IPS-NIHi7 (cell line): Measurements from ENCODE around the gene RNASEH2B.
A peak's percentile ranks its signal among the peaks of the same experiment; 100 is the strongest.

Source experiments
- DNase-seq: peaks from one replicate; pipeline ENCODE4 v3.0.0; 2012; ENCODE audit warnings: mixed read lengths; ENCODE audit errors: extremely low spot score

The RNASEH2B gene

GRCh38 chr13:50940509-50940908 is 30.9 kb downstream of the RNASEH2B start:
- DNase-seq: no peak

- no peak for DNase-seq
Observed at GRCh38 chr13:50941146-50941545, 31.6 kb downstream of the RNASEH2B start.

- DNase-seq: peak; percentile 19
Observed at GRCh38 chr13:50942630-50943311, 33.2 kb downstream of the RNASEH2B start.

- DNase-seq: no peak
Observed at GRCh38 chr13:50945669-50946068, 36.1 kb downstream of the RNASEH2B start.

GRCh38 chr13:50948601-50949000 is 39.0 kb downstream of the RNASEH2B start:
- DNase-seq: no peak

GRCh38 chr13:50950849-50951248 is 41.3 kb downstream of the RNASEH2B start:
- DNase-seq: no peak

- no peak for DNase-seq
Observed at GRCh38 chr13:50951366-50951765, 41.8 kb downstream of the RNASEH2B start.

GRCh38 chr13:50955241-50955640 is 45.6 kb downstream of the RNASEH2B start:
- no peak for DNase-seq

GRCh38 chr13:50955798-50956197 is 46.2 kb downstream of the RNASEH2B start:
- no peak for DNase-seq

- no peak for DNase-seq
Observed at GRCh38 chr13:50957620-50958019, 48.0 kb downstream of the RNASEH2B start.

GRCh38 chr13:50969691-50970090 is 60.1 kb downstream of the RNASEH2B start:
- peak; percentile 77 for DNase-seq

GRCh38 chr13:50970956-50971355 is 61.4 kb downstream of the RNASEH2B start:
- no peak for DNase-seq

GRCh38 chr13:50974268-50974667 is 64.7 kb downstream of the RNASEH2B start:
- no peak for DNase-seq

- DNase-seq: no peak
Observed at GRCh38 chr13:50979187-50979586, 69.6 kb downstream of the RNASEH2B start.

GRCh38 chr13:50981686-50982085 is 72.1 kb downstream of the RNASEH2B start:
- DNase-seq: no peak

GRCh38 chr13:50989476-50989875 is 79.9 kb downstream of the RNASEH2B start:
- DNase-seq: peak; percentile 65

- DNase-seq: no peak
Observed at GRCh38 chr13:50990065-50990817, 80.7 kb downstream of the RNASEH2B start.

- DNase-seq: peak; percentile 52
Observed at GRCh38 chr13:50990818-50991506, 81.4 kb downstream of the RNASEH2B start.

- no peak for DNase-seq
Observed at GRCh38 chr13:50991579-50992521, 82.3 kb downstream of the RNASEH2B start.

GRCh38 chr13:50993371-50993770 is 83.8 kb downstream of the RNASEH2B start:
- no peak for DNase-seq

- no peak for DNase-seq
Observed at GRCh38 chr13:50993934-50994333, 84.3 kb downstream of the RNASEH2B start.

- no peak for DNase-seq
Observed at GRCh38 chr13:50994651-50995050, 85.1 kb downstream of the RNASEH2B start.
